GM12864 (cell line): ENCODE results near the gene KTN1.

ENCODE experiments used
- DNase-seq: peaks from one replicate; pipeline ENCODE4 v3.0.0-alpha.2; 2011; ENCODE audit warnings: low read depth
- H3K4me3 ChIP-seq: 2 replicates; pipeline ENCODE4 v1.5.1; 2011; ENCODE audit warnings: mild to moderate bottlenecking, low read depth, low read length, control low read depth
- TF ChIP-seq, protein P1 (sequence below): IDR thresholded peaks from 2 replicates; pipeline ENCODE4 v1.5.1; 2011; ENCODE audit warnings: low read depth, mild to moderate bottlenecking, moderate library complexity, low read length, control low read depth, inconsistent platforms; ENCODE audit errors: missing control alignments

KTN1 gene

DNA sequence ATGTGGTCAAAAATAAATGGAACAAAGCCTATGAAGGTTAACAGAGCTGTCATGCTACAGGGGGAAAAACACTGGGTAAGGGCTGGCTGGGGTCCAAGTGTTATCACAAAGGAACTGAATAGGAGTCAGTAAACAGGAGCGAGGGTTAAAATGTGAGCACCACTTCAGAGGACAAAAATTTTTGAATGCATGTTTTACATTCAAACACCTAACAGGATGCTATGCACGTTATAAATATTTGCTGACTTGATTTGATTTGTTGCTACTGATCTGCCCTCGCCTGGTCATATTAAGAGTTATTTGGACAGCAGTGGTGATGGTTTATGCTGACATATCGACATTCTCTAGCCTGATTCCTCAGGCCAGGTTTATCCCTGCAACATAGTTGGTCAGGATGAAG, 7.4 kb upstream of the KTN1 start:
- TF ChIP-seq, protein P1, sequence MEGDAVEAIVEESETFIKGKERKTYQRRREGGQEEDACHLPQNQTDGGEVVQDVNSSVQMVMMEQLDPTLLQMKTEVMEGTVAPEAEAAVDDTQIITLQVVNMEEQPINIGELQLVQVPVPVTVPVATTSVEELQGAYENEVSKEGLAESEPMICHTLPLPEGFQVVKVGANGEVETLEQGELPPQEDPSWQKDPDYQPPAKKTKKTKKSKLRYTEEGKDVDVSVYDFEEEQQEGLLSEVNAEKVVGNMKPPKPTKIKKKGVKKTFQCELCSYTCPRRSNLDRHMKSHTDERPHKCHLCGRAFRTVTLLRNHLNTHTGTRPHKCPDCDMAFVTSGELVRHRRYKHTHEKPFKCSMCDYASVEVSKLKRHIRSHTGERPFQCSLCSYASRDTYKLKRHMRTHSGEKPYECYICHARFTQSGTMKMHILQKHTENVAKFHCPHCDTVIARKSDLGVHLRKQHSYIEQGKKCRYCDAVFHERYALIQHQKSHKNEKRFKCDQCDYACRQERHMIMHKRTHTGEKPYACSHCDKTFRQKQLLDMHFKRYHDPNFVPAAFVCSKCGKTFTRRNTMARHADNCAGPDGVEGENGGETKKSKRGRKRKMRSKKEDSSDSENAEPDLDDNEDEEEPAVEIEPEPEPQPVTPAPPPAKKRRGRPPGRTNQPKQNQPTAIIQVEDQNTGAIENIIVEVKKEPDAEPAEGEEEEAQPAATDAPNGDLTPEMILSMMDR = no peak
- DNase-seq = no peak
- H3K4me3 ChIP-seq = no peak overlapping the region

DNA sequence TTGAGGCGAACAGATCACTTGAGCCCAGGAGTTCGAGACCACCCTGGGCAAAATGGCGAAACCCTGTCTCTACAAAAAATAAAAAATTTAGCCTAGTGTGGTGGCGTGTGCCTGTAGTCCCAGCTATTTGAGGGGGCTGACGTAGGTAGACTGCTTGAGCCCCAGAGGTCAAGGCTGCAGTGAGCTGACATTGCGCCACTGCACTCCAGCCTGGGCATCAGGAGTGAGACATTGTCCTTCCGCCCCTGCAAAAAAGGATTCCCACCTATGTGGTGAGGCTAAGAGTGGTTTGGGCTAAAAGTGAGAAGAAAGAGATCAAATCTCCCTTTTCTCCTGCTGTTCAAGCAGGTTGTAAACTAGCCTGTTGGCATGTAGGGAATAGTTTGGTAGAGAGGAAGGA, 5.0 kb upstream of the KTN1 start:
- no peak for DNase-seq
- no peak overlapping the region for H3K4me3 ChIP-seq
- TF ChIP-seq, protein P1 = no peak

DNA sequence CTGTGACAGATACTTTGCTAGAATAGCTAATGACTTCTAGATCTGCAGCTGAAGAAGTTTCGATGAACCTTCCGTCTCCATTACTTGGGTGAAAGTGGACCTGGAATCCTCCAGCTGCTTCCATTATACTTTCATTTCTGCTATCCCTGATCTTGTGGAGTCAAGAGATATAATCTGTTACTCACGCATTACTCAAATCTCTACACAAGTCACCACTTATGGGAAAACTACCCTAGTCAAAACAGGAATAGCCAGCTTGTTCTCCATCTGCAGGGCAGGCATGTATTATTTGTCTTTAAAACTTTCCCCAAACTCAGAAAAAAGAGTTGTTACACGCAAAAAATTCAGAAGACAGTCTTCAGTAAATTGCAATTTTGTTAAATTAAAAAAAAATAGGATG, 2.8 kb upstream of the KTN1 start:
- no peak for DNase-seq
- H3K4me3 ChIP-seq = no peak overlapping the region
- TF ChIP-seq, protein P1 = no peak

DNA sequence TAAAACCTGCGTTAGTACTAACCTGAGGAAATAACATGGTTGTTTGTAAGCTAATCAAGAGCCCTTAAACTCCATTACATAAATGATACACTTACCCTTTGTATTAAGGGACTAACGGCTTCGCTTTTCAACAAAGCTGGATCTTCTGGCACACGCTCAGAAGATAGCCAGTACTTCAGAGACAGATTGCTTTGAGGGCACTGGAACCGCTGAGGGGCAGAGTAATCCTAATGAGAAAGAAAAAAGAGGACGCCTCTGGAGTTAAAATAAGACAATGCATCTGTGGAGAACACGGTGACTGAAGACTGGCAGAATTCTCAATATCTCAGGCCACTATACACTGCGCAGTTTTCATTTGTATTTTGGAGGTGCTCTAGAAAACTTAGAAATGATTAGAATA, 1.5 kb upstream of the KTN1 start:
- no peak for DNase-seq
- no peak overlapping the region for H3K4me3 ChIP-seq
- TF ChIP-seq, protein P1 = no peak

DNA sequence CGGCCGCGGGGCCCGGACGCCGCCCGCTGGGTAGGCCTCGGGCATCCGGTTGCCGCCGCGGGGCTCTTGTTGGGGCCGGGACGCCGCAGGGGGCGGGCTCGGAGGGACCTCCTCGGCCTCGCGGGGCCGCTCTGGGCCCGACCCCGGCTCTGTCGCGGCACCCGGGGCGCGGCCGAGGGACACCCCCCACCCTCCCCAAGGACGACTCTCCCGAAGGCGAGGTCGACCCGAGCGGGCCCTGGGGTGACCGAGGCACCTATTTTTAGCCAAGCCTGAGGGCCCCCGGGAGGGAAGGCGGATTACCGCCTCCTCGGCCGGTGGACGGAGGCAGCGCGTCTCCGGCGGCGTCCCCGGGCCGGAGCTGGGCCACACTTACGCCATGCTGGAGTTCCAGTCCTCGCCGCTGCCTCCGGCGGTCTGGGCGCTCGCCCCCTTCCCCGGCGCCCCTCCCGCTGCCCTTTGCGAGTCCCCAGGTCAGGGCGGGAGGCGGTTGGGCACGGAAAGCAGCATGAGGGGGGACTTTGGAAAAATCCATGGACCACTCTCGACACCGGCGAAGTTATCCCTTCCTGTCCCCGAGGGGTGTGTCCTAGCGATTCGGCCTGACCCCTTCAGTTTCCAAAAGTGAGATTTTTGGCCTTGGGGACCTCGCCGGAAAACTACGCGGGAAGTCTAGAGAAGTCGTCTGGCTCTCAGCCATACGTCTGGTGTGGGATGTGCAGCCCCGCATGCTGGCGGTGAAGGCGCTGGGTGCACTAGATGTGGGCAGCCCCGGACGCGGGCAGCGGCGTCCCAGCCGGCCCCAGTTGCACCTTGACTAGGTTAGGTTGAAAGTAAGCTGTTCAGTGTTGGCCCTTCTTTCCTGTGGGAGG, 699 bp downstream of the KTN1 start:
- TF ChIP-seq, protein P1 = no peak
- peak overlapping the region; percentile 98 for H3K4me3 ChIP-seq
- DNase-seq = no peak

DNA sequence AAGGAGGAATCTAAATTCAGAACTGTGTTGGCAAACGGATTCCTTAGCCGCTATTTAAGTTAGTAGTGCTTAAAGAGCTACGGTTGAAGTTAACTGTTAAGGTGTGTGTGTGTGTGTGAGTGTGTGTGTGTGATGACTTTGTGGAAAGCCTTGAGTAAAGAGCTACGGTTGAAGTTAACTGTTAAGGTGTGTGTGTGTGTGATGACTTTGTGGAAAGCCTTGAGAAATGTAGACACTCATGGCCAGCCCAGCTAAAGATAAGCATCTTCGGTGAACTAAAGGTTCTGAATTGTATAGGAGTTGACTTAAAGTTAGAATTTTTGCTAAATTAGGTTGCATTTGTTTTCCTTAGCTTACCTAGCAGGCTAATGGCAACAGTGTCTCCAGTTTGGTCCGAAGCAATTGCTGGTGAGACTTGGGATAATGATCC, 1.4 kb downstream of the KTN1 start:
- TF ChIP-seq, protein P1 = no peak
- DNase-seq = no peak
- peak overlapping the region; percentile 98 for H3K4me3 ChIP-seq

DNA sequence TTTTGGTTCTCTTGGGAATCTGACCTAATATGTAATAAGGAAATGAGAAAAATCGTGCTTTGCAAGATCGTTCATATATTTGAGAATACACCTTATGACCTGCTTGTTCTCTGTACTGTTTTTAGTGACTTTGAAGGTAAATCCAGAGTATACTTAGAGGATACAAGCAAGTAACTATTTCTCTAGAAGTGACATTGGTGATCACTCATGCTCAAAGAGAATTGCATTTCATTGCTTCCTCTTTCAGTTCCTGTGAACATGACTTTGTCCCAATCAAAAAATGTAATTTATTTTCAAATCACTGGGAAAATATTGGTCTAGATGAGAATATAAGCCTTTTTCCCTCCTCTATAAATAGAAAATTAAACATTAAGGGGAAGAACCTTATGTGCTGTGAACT, 2.7 kb downstream of the KTN1 start:
- TF ChIP-seq, protein P1 = no peak
- no peak for DNase-seq
- H3K4me3 ChIP-seq = no peak overlapping the region
